NCI-H2196 (cell line): Measurements from ENCODE around the gene TM9SF2.
"Not testable (repeated sequence)": the region's sequence is repeated elsewhere in the genome, so short reads cannot be mapped to it uniquely, and the experiment has no call there.

ENCODE experiments used
- DNase-seq: peaks from one replicate; lab custom pipeline; 2025; ENCODE audit not compliant: unreplicated experiment; lab: John Stamatoyannopoulos, UW

TM9SF2 gene

DNA sequence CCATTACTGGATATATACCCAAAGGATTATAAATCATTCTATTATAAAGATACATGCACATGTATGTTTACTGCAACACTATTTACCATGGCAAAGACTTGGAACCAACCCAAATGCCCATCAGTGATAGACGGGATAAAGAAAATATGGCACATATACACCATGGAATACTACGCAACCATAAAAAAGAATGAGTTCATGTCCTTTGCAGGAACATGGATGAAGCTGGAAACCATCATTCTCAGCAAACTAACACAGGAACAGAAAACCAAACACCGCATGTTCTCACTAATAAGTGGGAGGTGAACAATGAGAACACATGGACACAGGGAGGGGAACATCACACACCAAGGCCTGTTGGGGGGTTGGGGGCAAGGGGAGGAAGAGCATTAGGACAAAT lies 9.5 kb upstream of the TM9SF2 start:
- not testable (repeated sequence) for DNase-seq

DNA sequence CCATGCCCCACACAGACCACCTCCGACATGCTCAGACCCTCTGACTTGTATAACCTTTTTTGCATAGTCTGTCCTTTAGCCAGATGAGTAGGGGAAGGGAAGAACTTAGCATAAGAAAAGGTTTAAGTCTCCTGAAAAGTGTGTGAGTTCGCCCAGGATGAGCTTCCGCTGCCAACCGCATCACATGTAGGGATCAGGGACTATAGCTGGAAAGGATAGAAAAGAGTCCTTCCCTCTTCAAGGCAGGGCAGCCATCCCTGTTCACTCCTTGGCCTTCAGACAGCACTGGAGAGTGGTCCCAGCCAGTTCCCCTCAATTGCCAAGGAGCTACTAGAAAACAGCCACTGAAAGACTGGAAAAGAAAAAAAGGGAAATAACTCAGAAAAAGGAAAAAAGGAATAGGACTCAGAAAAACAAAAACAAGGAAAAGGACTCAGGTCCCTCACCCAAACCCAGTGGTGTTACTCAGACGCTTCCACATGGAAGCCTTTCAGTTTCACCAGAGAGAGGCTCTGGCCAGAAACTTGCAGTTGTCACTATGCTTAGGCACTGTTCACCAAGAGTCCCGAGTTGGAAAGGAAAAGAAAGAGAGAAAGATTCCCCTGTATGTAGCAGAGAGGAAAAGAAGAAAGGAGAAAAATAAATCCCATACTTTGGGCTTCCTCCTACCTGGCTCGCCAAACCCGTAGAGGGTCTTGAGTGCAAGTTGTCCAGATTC lies 5.6 kb upstream of the TM9SF2 start:
- DNase-seq: no peak

DNA sequence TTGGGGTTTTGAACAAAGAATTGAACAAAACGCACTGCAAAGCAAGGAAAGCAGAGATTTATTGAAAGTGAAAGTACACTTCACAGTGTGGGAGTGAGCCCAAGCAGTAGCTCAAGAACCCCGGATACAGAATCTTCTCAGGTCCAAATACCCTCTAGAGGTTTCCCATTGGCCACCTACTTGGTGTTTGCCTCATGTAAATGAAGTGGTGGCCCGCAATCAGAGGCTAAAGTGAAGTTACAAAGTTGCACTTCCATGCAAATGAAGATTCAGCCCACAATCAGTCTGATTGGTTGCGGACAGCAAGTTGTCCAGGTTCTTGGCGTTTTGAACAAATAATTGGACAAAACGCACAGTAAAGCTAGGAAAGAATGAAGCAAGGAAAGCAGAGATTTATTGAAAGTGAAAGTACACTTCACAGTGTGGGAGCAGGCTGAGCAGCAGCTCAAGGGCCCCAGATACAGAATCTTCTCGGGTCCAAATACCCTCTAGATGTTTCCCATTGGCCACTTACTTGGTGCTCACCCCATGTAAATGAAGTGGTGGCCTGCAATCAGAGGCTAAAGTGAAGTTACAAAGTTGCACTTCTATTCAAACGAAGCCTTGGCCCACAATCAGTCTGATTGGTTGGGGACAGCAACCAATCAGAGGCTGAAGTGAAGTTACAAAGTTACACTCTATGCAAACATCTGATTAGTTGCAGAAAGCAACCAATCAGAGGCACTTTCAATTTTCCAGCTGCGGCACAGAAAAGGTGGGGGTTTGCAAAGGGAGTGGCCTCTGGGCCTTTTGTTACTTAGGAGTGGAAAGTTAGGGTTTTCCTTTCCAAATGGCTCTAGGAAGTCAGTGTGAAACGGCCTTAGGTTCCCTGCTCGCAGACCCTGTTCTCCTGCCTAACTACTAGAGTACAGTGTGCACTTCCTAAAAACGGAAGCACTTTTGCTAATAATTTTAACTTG lies 4.8 kb upstream of the TM9SF2 start:
- DNase-seq: no peak

DNA sequence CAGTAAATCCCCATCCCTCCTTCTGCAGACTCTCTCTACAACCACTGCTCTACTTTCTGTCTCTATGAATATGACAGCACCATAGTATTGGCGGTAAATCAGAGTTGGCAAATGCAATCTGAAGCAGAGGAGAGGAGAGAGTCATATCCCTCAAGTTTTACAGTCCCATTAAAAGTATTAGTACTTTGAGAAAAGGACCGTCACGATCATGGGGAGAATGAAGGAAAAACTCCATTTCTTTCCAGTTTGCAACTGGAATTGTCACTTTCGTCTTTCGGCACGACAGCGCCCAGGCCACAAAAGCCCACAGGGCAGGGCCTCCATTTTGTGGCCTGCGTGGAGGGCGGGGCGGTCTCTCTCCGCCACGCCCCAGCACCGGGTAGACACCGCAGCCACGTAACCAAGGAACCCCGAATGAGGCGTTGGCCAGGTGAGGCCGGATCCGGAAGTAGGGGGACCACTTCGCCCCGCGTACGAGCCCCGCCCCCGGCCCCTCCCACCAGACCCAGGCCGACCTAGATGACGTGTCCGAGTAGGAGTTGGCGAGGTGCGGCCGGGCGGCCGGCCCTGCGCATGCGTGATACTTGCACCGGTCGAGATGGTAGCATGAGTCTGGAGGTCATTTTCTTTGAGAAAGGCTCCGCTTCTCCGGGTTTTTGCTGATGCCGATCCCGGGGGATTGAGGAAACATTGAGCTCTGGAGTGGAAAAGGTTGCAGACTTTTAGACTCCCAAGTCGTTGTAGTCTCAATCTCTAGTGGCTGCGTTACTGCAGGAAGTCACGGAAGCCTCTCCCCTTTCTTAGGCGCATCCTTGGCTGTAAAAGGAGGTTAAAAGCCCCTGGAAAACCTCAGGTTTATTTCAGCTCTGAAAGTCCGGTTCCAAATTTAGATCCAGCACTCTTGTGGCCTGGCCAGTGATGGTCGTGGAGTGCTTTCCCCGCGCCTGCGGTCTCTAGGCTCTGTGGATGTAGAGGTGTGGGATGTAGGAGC lies 2.8 kb upstream of the TM9SF2 start:
- peak; percentile 81 for DNase-seq

DNA sequence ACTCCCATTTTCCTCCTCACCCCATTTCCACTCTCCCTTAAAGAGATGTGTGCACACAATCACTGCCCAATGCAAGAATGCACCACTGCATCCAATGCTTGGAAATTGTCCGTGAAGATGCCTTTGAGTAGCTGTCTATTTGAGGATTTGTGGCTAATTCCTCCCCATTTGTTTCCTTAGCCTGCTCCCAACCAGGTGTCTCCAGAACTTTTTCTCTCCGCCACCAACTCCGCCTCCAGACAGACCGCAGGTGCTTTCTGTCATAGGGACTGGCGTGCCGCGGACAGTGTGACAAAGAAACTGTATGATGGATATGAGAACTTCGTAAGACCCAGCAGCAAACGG lies 461 bp upstream of the TM9SF2 start:
- no peak for DNase-seq

DNA sequence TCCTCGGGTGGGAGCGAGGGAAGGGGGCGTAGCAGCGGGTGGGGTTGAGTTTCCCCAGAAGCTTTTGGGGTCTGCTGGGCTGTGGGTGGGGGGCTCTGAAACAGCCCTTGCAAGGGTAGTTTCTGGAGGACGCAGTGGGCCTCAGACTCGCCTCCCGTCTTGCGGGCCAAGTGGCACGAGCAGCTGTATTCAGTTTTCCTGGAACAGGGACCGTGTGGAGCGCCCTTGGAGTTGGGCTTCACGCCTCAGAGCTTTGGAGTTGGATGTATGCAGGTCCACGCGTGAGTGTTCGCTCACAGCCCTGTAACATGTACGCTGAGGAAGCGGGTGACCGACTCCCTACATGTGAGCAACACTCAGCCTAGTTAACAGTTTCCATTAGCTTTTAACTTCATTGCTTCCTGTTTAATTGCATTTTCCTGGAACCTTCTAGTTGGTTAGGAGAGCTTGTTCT lies 603 bp downstream of the TM9SF2 start:
- no peak for DNase-seq

DNA sequence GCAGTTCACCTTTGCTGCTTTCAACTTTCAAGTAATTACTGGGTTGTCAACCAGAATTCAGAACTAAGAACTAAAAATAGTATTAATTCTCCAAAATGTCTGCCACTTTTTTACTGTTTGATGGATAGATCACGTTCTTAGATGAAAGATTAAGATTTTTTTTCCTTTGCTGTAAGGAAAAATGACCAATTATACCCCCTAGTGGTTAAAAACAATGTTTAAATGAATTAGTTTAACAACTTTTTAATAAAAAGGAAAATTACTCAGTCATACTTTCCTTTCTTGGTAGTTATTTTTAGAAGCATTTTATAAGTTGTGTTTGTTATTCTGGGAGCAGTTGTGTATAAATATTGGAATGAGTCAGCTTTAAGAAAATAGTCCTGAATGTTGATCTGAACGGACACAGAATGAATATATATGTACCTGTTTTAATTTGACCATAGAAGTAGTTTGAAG lies 4.6 kb downstream of the TM9SF2 start:
- no peak for DNase-seq

GRCh38 chr13:99506634-99507033 lies 5.4 kb downstream of the TM9SF2 start:
- DNase-seq: no peak

- no peak for DNase-seq
These were observed 5.8 kb downstream of the TM9SF2 start for GRCh38 chr13:99507054-99507453.

DNA sequence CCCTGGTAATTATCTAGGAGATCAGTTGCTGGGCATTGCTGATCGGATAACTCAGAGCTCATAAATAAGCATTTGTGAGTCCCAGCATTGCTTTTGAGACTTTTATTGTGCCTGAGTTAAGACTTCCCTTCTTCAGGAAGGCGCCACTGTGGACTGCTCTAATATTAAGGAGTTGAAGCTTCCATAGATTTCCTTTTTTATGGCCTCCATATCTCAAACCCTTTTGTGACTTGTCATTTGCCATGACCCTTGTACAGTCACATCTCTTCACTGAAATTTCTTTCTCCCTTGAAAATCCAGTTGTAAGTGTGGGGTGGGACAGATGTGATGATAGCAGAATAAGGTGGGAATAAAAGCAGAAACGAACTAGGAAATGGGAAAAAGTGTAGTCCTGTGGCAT lies 6.3 kb downstream of the TM9SF2 start:
- no peak for DNase-seq

DNA sequence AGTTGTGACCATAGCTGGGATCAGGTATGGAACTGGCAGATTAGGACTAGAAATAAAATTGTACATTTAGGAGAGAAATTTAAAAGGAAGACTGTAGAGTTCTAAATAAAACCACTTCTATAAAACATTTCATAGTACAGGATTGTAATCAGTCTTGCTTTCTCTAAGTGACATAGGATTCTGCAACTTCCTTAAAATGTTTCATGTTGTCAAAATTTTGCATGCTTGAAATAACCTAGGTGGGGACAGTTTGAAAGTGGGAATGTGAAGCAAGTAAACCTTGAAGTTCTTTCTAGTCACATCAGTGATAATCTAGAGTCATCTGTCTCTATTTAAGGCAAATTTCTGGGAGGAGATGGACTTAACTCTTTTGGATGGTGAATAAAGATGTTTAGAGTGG lies 6.7 kb downstream of the TM9SF2 start:
- no peak for DNase-seq

- DNase-seq: no peak
These were observed 8.2 kb downstream of the TM9SF2 start for GRCh38 chr13:99509479-99509878.

- DNase-seq: no peak
These were observed 13.5 kb downstream of the TM9SF2 start for GRCh38 chr13:99514801-99515200.

GRCh38 chr13:99516153-99516929 lies 15.1 kb downstream of the TM9SF2 start:
- no peak for DNase-seq

GRCh38 chr13:99517577-99517976 lies 16.3 kb downstream of the TM9SF2 start:
- no peak for DNase-seq

DNA sequence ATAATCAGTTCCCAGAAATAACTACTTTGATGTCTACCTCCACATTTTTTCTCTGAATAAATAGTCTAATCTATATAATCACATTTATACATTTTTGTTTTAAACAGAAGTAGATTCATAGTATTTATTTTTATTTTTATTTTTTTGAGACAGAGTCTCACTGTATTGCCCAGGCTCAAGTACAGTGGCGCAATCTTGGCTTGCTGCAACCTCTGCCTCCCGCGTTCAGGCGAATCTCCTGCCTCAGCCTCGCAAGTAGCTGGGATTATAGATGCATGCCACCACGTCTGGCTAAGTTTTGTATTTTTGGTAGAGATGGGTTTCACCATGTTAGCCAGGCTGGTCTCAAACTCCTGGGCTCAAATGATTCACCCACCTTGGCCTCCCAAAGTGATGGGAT lies 16.7 kb downstream of the TM9SF2 start:
- DNase-seq: no peak

- DNase-seq: no peak
These were observed 21.0 kb downstream of the TM9SF2 start for GRCh38 chr13:99522298-99522697.

GRCh38 chr13:99523838-99524237 lies 22.6 kb downstream of the TM9SF2 start:
- DNase-seq: no peak

GRCh38 chr13:99525967-99526366 lies 24.7 kb downstream of the TM9SF2 start:
- DNase-seq: no peak

GRCh38 chr13:99526549-99526948 lies 25.3 kb downstream of the TM9SF2 start:
- DNase-seq: no peak
